OCI-LY7 (cell line): ENCODE measurements around the gene MFSD6L. TPM values are rescaled to one million over a fixed set of nuclear protein-coding genes. Genes with fewer than 3 reads are reported as not detected.

Experiments used
- BruUV-seq: library from RNA; stranded (reverse); fragments of 400-500 nt; replicated peaks from 2 replicates; lab custom pipeline; 2021; lab: Mats Ljungman, UMichigan
- CTCF ChIA-PET: fragments of 300-600 bp; sonication (Branson Sonifier 250); formaldehyde crosslinking; loops from one replicate; lab custom pipeline; 2022; ENCODE audit warnings: antibody characterized with exemption; ENCODE audit not compliant: unreplicated experiment; lab: Charles Lee
- POLR2A ChIA-PET: fragments of 300-600 bp; sonication (Branson Sonifier 250); formaldehyde crosslinking; loops from one replicate; lab custom pipeline; 2022; ENCODE audit warnings: antibody characterized with exemption; lab: Charles Lee
- DNase-seq: peaks from one replicate; pipeline ENCODE4 v3.0.0-alpha.2; 2015; ENCODE audit warnings: low spot score
- H2AFZ ChIP-seq: fragments of 200-600 bp; sonication (generic), shearing (Covaris generic); 2 replicates; pipeline ENCODE4 v1.6.1; 2014; ENCODE audit warnings: mild to moderate bottlenecking, antibody characterized with exemption, low read length, moderate library complexity
- H3K27ac ChIP-seq: fragments of 200-600 bp; sonication (generic); 2 replicates; pipeline ENCODE4 v1.5.1; 2014; ENCODE audit warnings: mixed run types, low read depth, mild to moderate bottlenecking, moderate library complexity, low read length, inconsistent platforms; ENCODE audit not compliant: poor library complexity, severe bottlenecking
- H3K36me3 ChIP-seq: fragments of 200-600 bp; sonication (generic); 2 replicates; pipeline ENCODE4 v1.6.1; 2014; ENCODE audit warnings: mild to moderate bottlenecking, antibody characterized with exemption, low read length, moderate library complexity, mixed read lengths; ENCODE audit not compliant: insufficient read depth
- H3K4me1 ChIP-seq: fragments of 200-600 bp; sonication (generic); 2 replicates; pipeline ENCODE4 v1.5.1; 2014; ENCODE audit warnings: mild to moderate bottlenecking, low read length; ENCODE audit not compliant: insufficient read depth, poor library complexity, severe bottlenecking
- H3K4me2 ChIP-seq: fragments of 200-600 bp; sonication (generic); 2 replicates; pipeline ENCODE4 v1.6.1; 2014; ENCODE audit warnings: mild to moderate bottlenecking, low read length
- H3K4me3 ChIP-seq: fragments of 200-600 bp; sonication (generic); 2 replicates; pipeline ENCODE4 v1.5.1; 2014; ENCODE audit warnings: mild to moderate bottlenecking, low read depth, low read length; ENCODE audit not compliant: poor library complexity, severe bottlenecking
- H3K79me2 ChIP-seq: fragments of 200-600 bp; sonication (generic); 2 replicates; pipeline ENCODE4 v1.6.1; 2016; ENCODE audit warnings: low read depth, mild to moderate bottlenecking, low read length, moderate library complexity, mixed read lengths; ENCODE audit not compliant: insufficient read depth
- H3K9me2 ChIP-seq: fragments of 200-600 bp; sonication (generic); 2 replicates; pipeline ENCODE4 v1.6.1; 2016; ENCODE audit warnings: mild to moderate bottlenecking, low read length, mixed read lengths; ENCODE audit not compliant: insufficient read depth
- H3K9me3 ChIP-seq: fragments of 200-600 bp; sonication (generic); 2 replicates; pipeline ENCODE4 v1.6.1; 2014; ENCODE audit warnings: mild to moderate bottlenecking, mixed run types, low read length, mixed read lengths
- H4K20me1 ChIP-seq: fragments of 200-600 bp; sonication (generic); 2 replicates; pipeline ENCODE4 v1.6.1; 2014; ENCODE audit warnings: mild to moderate bottlenecking, antibody characterized with exemption, low read length, moderate library complexity, mixed read lengths; ENCODE audit not compliant: insufficient read depth
- EZH2phosphoT487 ChIP-seq: fragments of 200-600 bp; sonication (generic); IDR thresholded peaks from 2 replicates; pipeline ENCODE4 v1.6.1; 2018; ENCODE audit warnings: low read depth, borderline replicate concordance, mild to moderate bottlenecking, mixed run types, antibody characterized with exemption, low read length, moderate library complexity, mixed read lengths
- intact Hi-C: fragments of 100-400 bp; cut with micrococcal nuclease; formaldehyde crosslinking; loops from one replicate; pipeline ENCODE4 v1.10.0; 2022; ENCODE audit not compliant: unreplicated experiment
- total RNA-seq, 2 experiments: library from RNA; depleted of rRNA in 1 of 2; stranded (reverse); fragments of >200 nt in 1 of 2; shearing (Covaris generic) in 1 of 2; gene quantifications; 2 replicates each; pipeline ENCODE4 v1.2.3, GENCODE V29; 2014 to 2022
- TF ChIP-seq, protein P1 (sequence below): fragments of 200-600 bp; sonication (generic); conservative IDR thresholded peaks from 2 replicates; pipeline ENCODE4 v1.5.1; 2014; ENCODE audit warnings: mild to moderate bottlenecking, antibody characterized with exemption, low read length, moderate library complexity, mixed read lengths

MFSD6L gene
- total RNA-seq, 2 experiments from 2014 or later, result not detected

DNA sequence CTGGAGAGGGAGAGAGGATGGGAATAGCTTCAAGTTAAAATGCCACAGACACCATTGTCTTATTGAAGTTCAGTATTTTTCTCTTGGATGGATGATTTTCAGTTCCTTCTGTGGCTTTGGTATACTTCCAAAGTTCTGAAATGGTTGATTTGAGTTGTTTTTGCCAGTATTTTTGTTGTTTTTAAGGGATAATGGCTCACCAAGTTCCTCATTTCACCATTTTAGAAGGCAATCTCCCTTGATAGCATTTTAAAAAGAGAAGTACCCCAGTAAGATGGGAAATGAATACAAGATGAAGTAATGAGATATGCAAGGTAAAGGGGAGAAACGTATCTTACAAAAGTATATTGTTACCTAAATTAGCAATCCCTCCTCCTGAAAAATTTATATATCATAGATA is 22.3 kb downstream of the MFSD6L start:
- no peak overlapping the region for H3K4me3 ChIP-seq
- no peak overlapping the region for H2AFZ ChIP-seq

DNA sequence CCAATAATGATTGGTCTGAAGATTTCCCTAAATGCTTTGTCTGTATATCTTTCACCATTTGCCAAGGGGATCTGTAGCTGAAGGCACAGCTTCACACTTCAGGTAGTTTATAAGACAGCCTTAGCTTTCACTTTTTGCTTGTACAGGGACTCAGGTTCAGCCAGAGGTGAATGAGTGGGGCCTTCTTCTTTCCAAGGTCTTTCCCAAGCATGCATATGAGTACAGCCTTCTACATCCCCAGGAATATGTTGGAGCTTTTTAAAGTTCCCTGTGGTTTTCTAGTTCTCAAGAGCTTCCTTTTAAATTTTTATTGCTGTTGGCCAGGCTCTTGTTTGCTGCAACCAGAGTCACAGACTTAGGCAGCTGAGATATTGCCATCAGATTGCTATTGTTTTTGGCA is 22.9 kb downstream of the MFSD6L start:
- H3K27ac ChIP-seq, result no peak overlapping the region
- no peaks in the 10 kb centered on the region for H3K9me2 ChIP-seq
- no peak overlapping the region for H3K4me3 ChIP-seq
- no peaks in the 10 kb centered on the region for H4K20me1 ChIP-seq
- no peak for TF ChIP-seq EZH2phosphoT487
- TF ChIP-seq, protein P1, sequence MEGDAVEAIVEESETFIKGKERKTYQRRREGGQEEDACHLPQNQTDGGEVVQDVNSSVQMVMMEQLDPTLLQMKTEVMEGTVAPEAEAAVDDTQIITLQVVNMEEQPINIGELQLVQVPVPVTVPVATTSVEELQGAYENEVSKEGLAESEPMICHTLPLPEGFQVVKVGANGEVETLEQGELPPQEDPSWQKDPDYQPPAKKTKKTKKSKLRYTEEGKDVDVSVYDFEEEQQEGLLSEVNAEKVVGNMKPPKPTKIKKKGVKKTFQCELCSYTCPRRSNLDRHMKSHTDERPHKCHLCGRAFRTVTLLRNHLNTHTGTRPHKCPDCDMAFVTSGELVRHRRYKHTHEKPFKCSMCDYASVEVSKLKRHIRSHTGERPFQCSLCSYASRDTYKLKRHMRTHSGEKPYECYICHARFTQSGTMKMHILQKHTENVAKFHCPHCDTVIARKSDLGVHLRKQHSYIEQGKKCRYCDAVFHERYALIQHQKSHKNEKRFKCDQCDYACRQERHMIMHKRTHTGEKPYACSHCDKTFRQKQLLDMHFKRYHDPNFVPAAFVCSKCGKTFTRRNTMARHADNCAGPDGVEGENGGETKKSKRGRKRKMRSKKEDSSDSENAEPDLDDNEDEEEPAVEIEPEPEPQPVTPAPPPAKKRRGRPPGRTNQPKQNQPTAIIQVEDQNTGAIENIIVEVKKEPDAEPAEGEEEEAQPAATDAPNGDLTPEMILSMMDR, result no peak
- BruUV-seq, result no TSS peak
- no peaks in the 10 kb centered on the region for H3K4me1 ChIP-seq
- H2AFZ ChIP-seq, result no peak overlapping the region
- no peaks in the 10 kb centered on the region for H3K9me3 ChIP-seq
- H3K79me2 ChIP-seq, result no peaks in the 10 kb centered on the region
- no peaks in the 10 kb centered on the region for H3K36me3 ChIP-seq
- intact Hi-C loops, result no loop called here
- no peak for DNase-seq
- ChIA-PET POLR2A (no interaction called here), CTCF (no interaction called here)
- no peak overlapping the region for H3K4me2 ChIP-seq

More for the DNA sequence above, 22.3 kb downstream of the MFSD6L start:
- Histone ChIP-seq H3K36me3 (no peaks in the 10 kb centered on the region), H3K4me1 (no peaks in the 10 kb centered on the region), H3K9me3 (no peaks in the 10 kb centered on the region), H3K27ac (no peak overlapping the region), H3K79me2 (no peaks in the 10 kb centered on the region), H3K4me2 (no peak overlapping the region), H4K20me1 (no peaks in the 10 kb centered on the region), H3K9me2 (no peaks in the 10 kb centered on the region)
- intact Hi-C loops, result no loop called here
- TF ChIP-seq, protein P1, result no peak
- no peak for TF ChIP-seq EZH2phosphoT487
- POLR2A ChIA-PET, result no interaction called here
- CTCF ChIA-PET, result no interaction called here
- no peak for DNase-seq
- BruUV-seq, result no TSS peak

DNA sequence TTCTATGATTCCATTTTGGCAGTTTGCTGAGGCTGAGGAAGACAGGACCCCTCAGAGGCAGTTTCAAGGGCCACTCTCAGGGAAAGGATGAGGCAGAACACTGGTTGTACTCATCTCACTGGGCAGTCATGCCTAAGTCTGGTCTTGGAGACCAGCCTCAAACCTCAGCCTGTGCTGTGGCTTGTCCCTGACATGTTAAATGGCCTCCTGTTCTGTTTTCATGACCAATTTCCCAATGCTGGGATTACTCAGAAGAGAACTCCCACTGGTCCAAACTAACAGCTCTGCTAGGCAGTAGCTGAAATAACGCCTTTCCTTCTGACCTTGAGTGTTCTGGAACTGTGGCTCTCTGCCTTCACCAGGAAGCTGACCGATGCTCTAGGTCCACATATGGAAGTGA is 32.4 kb downstream of the MFSD6L start:
- no peak overlapping the region for H3K4me2 ChIP-seq
- intact Hi-C loops, result no loop called here
- ChIA-PET CTCF (no interaction called here), POLR2A (no interaction called here)
- H3K4me1 ChIP-seq, result no peaks in the 10 kb centered on the region
- no peak for TF ChIP-seq EZH2phosphoT487
- TF ChIP-seq, protein P1, result no peak
- no TSS peak for BruUV-seq
- H2AFZ ChIP-seq, result no peak overlapping the region
- DNase-seq, result no peak
- H3K36me3 ChIP-seq, result no peaks in the 10 kb centered on the region
- no peaks in the 10 kb centered on the region for H3K79me2 ChIP-seq
- no peak overlapping the region for H3K4me3 ChIP-seq
- no peaks in the 10 kb centered on the region for H3K9me3 ChIP-seq
- H4K20me1 ChIP-seq, result no peaks in the 10 kb centered on the region
- H3K27ac ChIP-seq, result no peak overlapping the region
- no peaks in the 10 kb centered on the region for H3K9me2 ChIP-seq
